Chondrocyte (in vitro differentiated cells): Measurements from ENCODE around the gene KCTD15. TPM values are rescaled to one million over a fixed set of nuclear protein-coding genes. Genes with fewer than 3 reads are reported as not detected.

Experiments
- DNase-seq: peaks from one replicate; pipeline ENCODE4 v3.0.0; 2021; ENCODE audit warnings: mixed read lengths, low spot score
- H3K27ac Mint-ChIP-seq: one replicate; pipeline ENCODE4 v1.8.0; 2021; ENCODE audit warnings: mild to moderate bottlenecking, moderate library complexity, mixed read lengths; ENCODE audit not compliant: unreplicated experiment
- H3K27me3 Mint-ChIP-seq: 2 replicates; pipeline ENCODE4 v1.8.0; 2021; ENCODE audit warnings: low read depth, mixed read lengths
- H3K36me3 Mint-ChIP-seq: 2 replicates; pipeline ENCODE4 v1.8.0; 2021; ENCODE audit warnings: low read depth, mixed read lengths
- H3K4me1 Mint-ChIP-seq: 2 replicates; pipeline ENCODE4 v1.8.0; 2021; ENCODE audit warnings: low read depth, mild to moderate bottlenecking, mixed read lengths
- H3K4me3 Mint-ChIP-seq: one replicate; pipeline ENCODE4 v1.8.0; 2021; ENCODE audit warnings: mild to moderate bottlenecking, moderate library complexity, mixed read lengths; ENCODE audit not compliant: unreplicated experiment
- H3K9me3 Mint-ChIP-seq: 2 replicates; pipeline ENCODE4 v1.8.0; 2021; ENCODE audit warnings: low read depth, mixed read lengths
- CTCF ChIP-seq: fragments of 200-600 bp; sonication (generic); IDR thresholded peaks from 2 replicates; pipeline ENCODE4 v1.5.0; 2021; ENCODE audit warnings: antibody characterized with exemption, mild to moderate bottlenecking, moderate library complexity
- total RNA-seq: library from RNA; stranded (reverse); gene quantifications from 3 replicates; pipeline ENCODE4 v1.2.1, GENCODE V29; 2021

The KCTD15 gene
- total RNA-seq, 1 donor from 2014 or later, result 64.2 TPM

- peaks cover 20% of the 10 kb centered on the region for H3K4me1 Mint-ChIP-seq
- TF ChIP-seq CTCF, result no peak
- H3K4me3 Mint-ChIP-seq, result no peak overlapping the region
- no peak for DNase-seq
- no peaks in the 10 kb centered on the region for H3K36me3 Mint-ChIP-seq
- H3K27me3 Mint-ChIP-seq, result no peaks in the 10 kb centered on the region
- no peak overlapping the region for H3K27ac Mint-ChIP-seq
- no peaks in the 10 kb centered on the region for H3K9me3 Mint-ChIP-seq
Measured at GRCh38 chr19:33865306-33865705, 68.6 kb downstream of the KCTD15 start.

Other genes with a start within 250 kb of the KCTD15 start
- gene CHST8, start 174.9 kb upstream of the KCTD15 start, total RNA-seq, result 0.35 TPM in 1 of 3 replicates, not detected in the others